GM18951 (cell line): ENCODE measurements around the gene GLIS1.

ENCODE experiments used
- POLR2A ChIP-seq: IDR thresholded peaks from 4 replicates; pipeline ENCODE4 v1.6.1; 2011; ENCODE audit warnings: mild to moderate bottlenecking; ENCODE audit not compliant: insufficient read length, insufficient read depth; ENCODE audit errors: extremely low read depth
- in situ Hi-C: fragments of 300-500 bp; cut with MboI; formaldehyde crosslinking; loops from one replicate; pipeline ENCODE4 v1.12.0; 2022; ENCODE audit warnings: low sequenced_read_pairs, mixed read lengths, inconsistent platforms; ENCODE audit not compliant: unreplicated experiment

The GLIS1 gene

DNA sequence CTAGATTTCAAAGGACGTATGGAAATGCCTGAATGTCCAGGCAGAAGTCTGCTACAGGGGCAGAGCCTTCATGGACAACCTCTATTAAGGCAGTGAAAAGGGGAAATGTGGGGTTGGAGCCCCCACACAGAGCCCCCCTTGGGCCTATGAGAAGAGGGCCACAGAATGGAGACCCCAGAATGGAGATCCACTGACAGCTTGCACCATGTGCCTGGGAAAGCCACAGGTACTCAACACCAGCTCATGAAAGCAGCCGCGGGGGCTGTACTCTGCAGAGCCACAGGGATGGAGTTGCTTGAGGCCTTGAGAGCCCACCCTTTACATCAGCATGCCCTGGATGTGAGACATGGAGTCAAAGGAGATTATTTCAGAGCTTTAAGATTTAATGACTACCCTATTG, 171.1 kb downstream of the GLIS1 start:
- in situ Hi-C loops = no loop called here
- no peak for TF ChIP-seq POLR2A

DNA sequence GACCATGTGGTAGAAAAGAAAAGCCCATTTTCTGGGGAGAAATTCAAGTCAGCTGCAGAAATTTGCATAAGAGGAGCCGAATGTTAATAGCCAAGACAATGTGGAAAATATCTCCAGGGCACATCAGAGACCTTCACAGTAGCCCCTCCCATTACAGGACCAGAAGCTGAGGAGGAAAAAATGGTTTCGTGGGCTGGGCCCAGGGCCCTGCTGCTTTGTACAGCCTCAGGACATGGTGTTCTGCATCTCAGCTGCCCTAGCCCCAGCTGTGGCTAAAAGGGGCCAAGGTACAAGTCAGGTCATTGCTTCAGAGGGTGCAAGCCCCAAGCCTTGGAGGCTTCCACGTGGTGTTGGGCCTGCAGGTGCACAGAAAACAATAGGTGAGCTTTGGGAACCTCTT, 171.5 kb downstream of the GLIS1 start:
- no peak for TF ChIP-seq POLR2A

DNA sequence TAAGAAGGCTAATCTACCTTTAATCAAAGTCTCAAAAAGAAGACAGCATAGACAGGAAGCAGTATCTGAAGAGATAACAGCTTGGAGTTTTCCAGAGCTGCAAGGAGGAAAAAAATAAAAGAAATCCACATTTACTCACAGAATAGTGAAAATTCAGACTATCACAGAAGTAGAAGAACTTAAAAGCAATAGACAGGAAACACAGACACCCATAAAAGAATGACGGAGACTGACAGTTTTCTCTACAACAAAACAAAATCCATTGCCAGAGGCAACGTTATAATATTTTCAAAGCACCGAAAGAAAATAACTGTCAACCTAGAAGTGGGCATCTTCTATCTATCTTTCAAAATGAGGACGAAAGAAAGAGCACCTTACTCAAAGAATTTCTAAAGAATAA, 175.4 kb downstream of the GLIS1 start:
- TF ChIP-seq POLR2A = no peak
- in situ Hi-C loops = no loop called here

More for the DNA sequence above, 171.5 kb downstream of the GLIS1 start:
- in situ Hi-C loops = no loop called here

DNA sequence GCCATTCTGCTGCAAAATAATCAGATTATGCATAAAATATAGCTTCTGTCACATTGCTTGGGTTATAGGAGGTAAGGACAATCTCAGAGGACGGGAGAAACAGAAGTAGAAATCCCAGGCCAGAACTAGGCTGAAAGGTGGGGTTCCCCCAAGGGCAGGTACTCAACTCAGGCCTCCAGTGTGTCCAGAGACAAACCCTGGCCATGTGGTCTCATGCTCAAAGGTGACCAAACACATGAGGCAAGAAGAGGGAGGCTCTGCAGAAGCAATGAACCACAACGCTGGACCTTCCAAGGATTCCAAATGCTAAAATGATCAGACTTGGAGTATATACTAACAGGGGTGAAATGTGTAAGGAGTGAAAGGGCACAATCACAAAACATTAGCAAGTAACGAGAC, 176.0 kb downstream of the GLIS1 start:
- in situ Hi-C loops = no loop called here
- no peak for TF ChIP-seq POLR2A

DNA sequence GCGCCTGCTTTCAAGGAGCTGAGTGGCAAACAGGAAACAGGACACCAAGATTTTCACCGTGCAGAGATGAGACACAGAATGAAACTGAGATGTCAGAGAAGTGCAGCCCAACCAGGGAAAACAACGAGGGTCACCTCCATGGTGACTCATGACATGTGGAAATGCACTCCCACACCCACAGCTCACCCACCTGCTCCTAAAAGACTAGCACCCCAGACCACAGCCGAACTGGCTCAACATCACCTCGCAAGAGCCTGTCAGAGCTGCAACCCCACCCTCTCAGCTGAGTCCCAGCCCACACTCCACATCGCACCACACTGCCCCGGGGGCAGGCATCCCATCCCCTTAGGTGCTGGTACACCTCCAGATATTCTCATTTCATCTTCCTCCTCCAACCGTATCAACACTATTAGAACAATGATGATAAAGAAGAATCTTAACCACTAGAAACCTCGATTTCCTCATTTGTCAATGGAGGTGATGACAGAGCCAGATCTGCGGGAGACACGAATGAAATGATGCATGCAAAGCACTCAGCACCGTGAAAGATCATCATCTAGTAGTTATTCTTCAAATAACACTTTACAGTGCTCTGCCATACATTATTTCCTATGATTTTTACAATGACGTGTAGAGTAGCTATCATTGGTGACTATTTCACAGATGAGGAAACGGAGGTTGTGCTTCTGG, 176.5 kb downstream of the GLIS1 start:
- no peak for TF ChIP-seq POLR2A
- in situ Hi-C loops = no loop called here

DNA sequence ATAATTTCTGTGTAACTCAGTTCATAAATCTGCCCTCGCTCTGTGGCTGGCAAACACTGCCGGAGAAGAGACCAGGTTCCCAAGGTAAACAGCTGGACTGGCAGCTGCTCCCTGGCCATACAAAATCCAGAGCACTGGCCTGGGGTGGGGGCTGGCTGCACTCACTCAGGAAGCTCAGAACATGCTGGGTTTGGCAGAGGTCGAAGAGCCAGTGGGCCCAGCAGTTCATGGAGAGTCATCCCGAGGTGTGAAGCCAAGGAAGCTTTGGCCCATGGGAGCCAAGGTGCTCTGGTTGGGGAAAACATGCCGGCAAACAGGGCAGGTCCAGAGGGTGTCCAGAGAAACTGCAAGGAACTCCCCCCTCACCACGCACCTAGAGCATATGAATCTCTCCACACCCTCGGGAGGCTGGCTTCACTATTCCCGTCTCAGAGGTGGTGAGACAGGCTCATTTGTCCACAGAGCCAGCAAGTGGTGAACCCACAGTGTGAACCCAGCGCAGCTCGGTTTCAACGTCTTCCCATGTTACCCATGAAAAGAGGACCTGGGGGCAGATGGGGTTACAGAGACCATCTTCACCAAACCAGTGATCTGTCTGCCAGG, 177.4 kb downstream of the GLIS1 start:
- in situ Hi-C loops = no loop called here
- TF ChIP-seq POLR2A = no peak

DNA sequence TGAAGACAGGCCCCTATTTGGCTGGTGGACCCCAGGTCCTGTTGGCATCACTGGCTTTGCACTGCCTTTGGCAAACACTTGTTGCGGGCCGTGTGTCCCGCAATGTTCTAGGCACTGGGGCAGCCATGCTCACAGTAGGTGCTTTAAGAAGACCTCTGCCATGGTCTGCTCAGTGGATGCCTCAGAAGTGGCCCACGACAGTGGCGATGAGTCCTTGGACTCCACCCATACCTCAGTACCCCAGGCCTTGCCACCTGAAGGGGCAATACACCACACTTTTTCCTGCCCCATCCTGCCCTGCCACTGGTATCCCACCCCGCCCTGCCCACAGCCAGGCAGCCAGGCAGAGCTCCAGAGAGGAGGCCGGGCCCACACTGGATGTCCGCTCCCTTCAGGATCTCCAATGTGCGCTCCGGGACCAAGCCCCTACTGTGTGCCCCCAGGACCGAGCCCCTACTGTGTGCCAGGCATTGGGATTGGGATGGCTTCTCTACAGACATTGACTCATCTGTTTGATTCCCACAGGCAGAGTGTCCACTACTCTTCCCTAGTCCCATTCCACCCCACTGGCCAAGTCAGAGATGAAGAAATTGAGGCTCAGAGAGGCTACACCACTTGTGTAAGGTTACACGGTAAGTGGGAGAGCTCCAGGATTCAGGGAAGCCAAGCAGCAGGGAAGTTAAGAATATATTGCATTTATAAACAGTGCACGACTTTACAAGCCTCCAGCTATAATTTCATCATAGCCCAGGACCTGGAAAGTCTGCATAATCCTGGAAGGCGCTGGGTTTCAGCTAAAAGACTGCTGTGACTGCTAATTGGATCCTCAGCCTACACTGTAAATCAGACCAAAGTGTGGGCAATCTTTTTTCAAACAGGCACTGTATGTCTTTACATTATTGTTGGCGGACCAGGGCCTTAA, 178.1 kb downstream of the GLIS1 start:
- in situ Hi-C loops = no loop called here
- no peak for TF ChIP-seq POLR2A

DNA sequence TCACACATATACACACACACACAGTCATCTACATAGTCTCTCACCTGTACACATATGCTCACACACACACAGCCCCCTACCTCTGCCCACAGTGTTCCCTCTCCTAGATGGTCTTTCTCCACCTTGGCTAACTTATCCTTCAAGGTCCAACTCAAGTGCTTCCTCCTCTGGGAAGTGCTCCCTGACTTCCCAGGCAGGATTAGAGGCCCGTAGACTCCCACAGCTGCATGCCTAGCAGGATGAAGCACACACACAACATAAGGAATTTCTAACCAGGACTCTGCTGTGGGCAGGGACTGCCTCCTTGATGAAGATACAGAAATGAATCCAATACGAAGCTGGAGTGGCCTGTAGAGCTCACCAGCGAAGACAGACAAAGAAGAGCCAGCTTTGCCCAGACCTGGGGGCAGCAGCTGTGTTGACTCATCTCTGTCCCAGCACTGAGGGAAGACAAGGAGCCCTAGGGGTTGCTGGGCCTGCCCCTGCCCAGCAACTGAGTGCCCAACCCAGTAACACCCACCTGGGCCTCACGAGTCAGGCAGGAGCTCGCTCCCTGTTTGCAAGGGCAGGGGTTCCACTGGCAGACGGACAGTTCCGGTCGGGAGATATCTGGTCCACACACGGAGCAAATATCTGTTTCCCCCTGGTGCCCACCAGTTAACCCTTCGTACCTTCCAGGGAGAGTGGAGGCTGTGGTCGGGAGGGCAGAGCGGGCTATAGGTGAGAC, 178.9 kb downstream of the GLIS1 start:
- TF ChIP-seq POLR2A = no peak
- in situ Hi-C loops = no loop called here

DNA sequence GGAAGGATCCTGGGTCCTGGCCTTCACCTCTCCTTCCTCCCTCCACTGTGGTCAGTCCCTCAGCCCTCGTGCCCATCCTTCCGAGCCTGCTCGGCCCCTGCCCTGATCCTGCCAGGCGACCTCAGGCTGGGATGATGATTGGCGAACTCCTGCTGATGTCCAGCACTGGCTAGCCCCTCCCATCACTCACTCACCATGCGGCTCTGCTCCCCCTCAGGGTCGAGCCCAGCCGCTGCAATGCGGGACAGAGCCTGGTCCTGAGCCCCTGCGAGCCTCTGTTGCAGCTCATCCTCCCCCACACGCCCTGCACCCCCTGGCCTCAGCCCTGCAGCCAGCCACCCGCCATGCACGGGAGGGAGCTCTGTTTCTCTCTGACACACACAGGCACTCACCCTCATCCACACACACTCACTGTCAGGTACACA, 179.6 kb downstream of the GLIS1 start:
- TF ChIP-seq POLR2A = no peak
- in situ Hi-C loops = no loop called here

DNA sequence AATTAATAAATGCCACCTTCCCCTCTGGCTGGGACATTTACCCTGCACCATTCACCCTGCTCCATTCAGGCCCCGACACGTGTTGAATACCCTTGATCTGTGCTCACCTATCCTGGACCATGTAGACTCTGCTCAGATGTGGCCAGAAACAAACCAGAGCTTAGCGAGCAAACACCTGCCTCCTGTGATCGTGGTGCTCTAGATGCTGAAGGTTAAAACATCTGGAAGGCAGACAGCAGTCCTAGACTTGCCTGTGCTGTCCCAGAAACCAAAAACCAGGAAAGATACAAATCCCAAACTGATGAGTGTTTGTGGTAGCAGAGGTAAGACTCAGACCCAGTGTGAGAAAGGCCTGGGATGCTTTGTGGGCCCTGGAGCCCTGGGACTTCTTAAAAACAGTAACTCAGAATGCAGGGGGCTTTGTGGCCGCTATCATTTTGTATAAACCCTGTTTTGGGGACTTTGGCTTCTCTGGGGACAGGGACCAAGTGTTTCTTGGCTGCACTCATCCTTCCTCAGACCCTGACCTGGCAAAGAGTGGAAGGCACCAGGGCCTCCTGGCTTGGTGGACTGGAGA, 180.1 kb downstream of the GLIS1 start:
- in situ Hi-C loops = no loop called here
- no peak for TF ChIP-seq POLR2A

DNA sequence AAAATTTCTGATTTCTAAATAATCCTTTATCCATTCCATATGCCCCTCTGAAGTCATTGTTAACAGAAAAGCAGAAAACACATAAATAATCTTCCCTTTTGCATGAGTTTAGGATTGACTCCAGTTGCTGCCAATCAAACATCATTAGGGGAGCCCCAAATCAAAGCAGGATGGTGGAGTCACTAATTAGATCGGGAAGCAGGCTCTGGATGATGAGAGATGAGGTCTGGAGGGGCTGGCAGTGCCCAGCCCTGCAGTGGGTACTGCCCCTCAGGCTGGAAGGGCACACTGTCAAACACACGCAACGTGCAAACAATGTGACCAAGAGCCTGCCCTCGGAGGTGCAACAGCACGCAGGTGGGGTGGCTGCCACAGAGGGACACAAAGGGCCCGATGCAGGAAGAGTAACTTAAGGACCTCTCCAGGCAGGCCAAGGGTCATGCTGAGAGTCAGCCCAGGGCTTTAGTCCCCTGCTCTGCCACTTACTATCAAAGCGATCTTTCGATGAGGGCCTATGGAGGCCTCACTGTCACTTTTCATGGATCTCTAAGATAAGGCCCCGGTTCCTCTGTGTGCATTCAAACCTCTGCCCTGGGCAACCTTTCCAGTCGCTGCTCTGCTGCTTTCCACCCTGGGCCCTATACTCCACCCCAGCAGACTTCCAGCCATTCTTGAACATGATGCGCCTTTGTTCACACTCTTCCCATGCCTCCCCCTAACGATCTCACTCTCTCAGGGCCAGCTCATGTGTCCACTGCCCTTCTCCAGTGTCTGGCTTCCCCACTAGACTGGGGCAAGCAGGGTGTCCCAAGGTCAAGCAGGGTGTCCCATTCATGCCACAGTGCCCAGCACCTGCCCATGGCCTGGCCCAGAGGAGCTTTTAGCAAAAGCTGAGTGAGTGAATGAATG, 180.9 kb downstream of the GLIS1 start:
- in situ Hi-C loops = no loop called here
- TF ChIP-seq POLR2A = no peak

DNA sequence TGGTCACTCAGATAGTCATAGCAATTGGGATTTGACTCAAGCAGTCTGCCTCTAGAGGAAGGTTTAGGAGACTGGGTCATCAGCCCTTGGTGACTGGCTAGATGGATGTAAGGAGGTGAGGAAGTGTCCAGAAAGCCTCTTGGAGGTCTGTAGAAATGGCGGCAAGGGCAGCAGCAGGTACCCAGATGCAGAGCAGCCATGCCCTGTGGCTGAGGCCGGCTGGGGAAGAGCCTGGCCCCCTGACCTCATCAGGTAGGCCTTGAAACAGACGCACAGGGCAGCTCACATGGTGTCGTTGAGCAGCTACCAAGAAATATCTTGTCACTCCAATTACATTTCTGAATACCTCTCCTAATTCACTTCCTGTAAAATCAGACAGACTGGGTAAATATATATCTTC, 181.6 kb downstream of the GLIS1 start:
- in situ Hi-C loops = no loop called here
- no peak for TF ChIP-seq POLR2A
